ENCODE results near the gene KLHL22. TPM values are rescaled to one million over a fixed set of nuclear protein-coding genes. Genes with fewer than 3 reads are reported as not detected.
"Not testable (repeated sequence)": the region's sequence is repeated elsewhere in the genome, so short reads cannot be mapped to it uniquely, and the experiment has no call there.

KLHL22 gene, protein sequence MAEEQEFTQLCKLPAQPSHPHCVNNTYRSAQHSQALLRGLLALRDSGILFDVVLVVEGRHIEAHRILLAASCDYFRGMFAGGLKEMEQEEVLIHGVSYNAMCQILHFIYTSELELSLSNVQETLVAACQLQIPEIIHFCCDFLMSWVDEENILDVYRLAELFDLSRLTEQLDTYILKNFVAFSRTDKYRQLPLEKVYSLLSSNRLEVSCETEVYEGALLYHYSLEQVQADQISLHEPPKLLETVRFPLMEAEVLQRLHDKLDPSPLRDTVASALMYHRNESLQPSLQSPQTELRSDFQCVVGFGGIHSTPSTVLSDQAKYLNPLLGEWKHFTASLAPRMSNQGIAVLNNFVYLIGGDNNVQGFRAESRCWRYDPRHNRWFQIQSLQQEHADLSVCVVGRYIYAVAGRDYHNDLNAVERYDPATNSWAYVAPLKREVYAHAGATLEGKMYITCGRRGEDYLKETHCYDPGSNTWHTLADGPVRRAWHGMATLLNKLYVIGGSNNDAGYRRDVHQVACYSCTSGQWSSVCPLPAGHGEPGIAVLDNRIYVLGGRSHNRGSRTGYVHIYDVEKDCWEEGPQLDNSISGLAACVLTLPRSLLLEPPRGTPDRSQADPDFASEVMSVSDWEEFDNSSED
- total RNA-seq (2014; rRNA removed), result 29.4 and 31.6 TPM in 2 replicates
- 18.9 TPM for polyA plus RNA-seq (2012)

- DNase-seq (ENCODE audit: low read depth), result peak; percentile 38
Observed at GRCh38 chr22:20494978-20495860, at the start of gene KLHL22. Gene KLHL22 (minus strand): TSS chr22:20495795. CDS start chr22:20489211, 6,584 bp downstream.

DNA sequence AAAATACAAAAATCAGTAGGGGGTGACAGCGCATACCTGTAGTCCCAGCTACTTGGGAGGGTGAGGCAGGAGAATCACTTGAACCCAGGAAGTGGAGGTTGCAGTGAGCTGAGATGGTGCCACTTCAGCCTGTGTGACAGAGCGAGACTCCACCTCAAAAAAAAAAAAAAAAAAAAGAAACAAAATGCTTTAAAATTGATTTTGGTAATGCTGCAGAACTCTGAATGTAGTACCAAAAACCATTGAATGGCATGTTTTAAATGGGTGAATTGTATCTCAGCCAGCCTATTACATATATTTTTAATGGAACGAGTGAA is 49.7 kb upstream of the KLHL22 start:
- not testable (repeated sequence) for DNase-seq (ENCODE audit: low read depth)

- no peak for DNase-seq (ENCODE audit: low read depth)
Observed at GRCh38 chr22:20542736-20543135, 47.1 kb upstream of the KLHL22 start.

- no peak for DNase-seq (ENCODE audit: low read depth)
Observed at GRCh38 chr22:20542055-20542454, 46.5 kb upstream of the KLHL22 start.

- DNase-seq (ENCODE audit: low read depth), result not testable (repeated sequence)
Observed at GRCh38 chr22:20538875-20539274, 43.3 kb upstream of the KLHL22 start.

DNA sequence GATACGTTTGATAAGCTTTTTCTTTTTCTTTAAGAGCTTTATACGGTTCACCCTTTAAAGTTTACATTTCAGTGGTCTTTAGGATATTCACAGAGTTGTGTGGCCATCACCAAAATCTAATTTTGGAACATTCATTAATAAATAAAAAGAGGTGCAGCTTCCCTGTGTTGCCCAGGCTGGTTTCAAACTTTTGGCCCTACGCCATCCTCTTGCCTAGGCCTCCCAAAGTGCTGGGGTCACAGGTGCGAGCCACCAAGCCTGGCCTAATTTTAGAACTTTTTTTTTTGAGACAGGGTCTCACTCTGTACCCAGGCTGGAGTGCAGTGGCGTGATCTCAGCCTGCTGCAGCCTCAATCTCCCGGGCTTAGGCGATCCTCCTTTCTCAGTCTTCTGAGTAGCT is 42.4 kb upstream of the KLHL22 start:
- no peak for DNase-seq (ENCODE audit: low read depth)

- DNase-seq (ENCODE audit: low read depth), result no peak
Observed at GRCh38 chr22:20537325-20537756, 41.7 kb upstream of the KLHL22 start.

- DNase-seq (ENCODE audit: low read depth), result no peak
Observed at GRCh38 chr22:20536590-20537324, 41.2 kb upstream of the KLHL22 start.

DNA sequence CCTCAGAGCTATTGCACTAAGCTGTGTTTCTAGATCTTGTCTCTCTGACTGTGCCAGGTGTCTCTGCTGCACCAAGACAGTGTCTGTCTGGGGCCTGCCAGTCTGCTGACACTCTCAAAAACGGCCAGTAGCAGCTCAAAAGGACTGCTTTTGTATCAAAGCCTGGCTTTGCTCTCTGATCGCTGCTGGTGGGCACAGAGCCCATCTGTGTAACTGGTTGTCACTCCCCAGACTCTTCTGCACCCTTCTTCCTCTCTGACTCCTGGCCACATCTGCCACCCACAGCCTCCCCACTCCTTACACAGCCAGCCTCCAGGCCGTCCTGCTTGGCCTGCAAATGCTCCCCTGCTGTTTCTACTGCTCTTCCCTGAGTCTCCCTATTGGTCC is 38.3 kb upstream of the KLHL22 start:
- no peak for DNase-seq (ENCODE audit: low read depth)

DNA sequence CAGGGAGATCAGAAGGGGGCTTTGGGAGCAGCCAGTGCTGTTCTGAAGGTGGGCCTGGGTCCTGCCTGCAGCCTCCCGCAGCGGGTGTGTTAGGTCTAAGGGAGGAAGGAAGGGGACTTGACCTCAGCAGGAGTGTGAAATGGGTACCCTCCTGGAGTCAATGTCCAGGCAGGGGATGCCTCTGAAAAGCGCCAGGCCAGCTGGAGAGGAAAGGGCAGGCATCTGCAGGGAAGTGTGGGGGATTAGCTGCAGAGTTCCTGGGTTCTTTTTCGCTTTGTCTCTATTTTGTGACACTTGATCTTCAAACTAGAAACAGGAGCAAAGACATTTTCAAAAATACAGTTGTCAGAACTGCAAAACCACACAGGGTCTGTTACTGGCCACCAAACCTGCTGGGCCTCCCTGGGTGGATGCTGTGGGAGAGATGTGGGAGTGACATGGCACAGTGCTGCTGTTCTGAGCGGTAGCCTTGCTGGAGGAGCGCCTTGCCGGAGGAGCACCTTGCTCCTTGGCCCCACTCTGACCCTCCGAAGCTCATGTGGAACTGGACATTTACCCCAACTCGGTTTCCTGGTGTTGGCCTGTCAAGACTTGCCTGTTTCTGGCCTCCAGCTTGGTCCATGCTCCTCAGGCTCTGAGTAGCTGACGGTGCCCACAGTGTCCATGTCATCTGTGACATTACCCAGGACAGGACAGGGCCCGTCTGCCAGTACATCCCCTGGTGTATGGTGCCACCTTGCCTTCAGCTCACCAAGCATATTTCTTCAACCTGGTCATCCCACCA is 37.7 kb upstream of the KLHL22 start:
- DNase-seq (ENCODE audit: low read depth), result no peak

DNA sequence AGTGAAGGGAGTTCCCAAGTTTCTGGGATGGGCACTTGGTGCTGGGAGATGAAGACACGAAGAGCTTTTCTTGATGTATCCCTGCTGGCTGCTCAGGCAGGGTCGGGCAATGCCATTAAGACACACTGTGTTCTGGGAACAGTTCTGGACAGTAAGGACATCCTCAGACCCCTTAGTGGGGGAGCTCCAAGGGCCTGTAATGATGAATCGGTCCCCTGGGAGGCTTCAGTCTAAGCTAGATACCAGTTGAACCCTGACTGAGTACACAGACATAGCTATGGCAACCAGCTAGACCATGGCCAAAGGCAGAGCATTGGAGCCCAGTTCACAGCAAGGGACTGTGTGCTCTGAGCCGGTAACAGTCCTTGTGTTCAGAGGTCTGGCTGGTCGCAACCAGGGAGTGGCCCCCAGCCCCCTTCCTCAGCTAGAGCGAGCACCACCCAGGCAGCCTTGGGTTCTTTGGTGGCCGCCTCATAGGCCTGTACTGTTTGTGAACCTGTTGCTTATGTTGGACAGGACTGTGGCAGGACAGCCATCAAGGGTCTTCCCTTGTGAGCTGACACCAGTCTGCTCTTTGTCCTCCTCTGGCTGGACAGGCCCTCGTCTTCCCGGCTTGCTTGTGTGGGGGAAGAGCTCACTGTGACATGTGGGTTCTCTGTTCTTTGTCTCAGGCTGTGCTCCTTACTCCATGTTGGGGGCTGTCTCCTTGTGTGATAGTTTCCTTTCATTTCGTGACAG is 36.8 kb upstream of the KLHL22 start:
- peak; percentile 55 for DNase-seq (ENCODE audit: low read depth)

GRCh38 chr22:20531404-20532201 is 36.0 kb upstream of the KLHL22 start:
- DNase-seq (ENCODE audit: low read depth), result peak; percentile 93

DNA sequence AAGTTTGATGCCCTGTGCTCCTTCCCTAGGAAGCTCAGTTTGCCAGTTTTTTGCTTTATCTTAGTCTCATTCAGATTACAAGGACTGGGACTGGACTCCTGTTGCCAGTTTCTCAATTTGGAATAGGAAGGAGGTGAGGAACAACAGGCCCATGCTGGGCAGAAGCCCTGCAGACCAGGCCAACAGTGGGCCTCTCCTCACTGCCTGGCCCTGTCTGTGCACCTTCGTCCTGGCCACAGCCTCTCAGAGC is 35.5 kb upstream of the KLHL22 start:
- no peak for DNase-seq (ENCODE audit: low read depth)

GRCh38 chr22:20530368-20531153 is 35.0 kb upstream of the KLHL22 start:
- peak; percentile 86 for DNase-seq (ENCODE audit: low read depth)

GRCh38 chr22:20528405-20528978 is 32.9 kb upstream of the KLHL22 start:
- DNase-seq (ENCODE audit: low read depth), result no peak

GRCh38 chr22:20526628-20527355 is 31.2 kb upstream of the KLHL22 start:
- peak; percentile 88 for DNase-seq (ENCODE audit: low read depth)

- no peak for DNase-seq (ENCODE audit: low read depth)
Observed at GRCh38 chr22:20526305-20526627, 30.7 kb upstream of the KLHL22 start.

DNA sequence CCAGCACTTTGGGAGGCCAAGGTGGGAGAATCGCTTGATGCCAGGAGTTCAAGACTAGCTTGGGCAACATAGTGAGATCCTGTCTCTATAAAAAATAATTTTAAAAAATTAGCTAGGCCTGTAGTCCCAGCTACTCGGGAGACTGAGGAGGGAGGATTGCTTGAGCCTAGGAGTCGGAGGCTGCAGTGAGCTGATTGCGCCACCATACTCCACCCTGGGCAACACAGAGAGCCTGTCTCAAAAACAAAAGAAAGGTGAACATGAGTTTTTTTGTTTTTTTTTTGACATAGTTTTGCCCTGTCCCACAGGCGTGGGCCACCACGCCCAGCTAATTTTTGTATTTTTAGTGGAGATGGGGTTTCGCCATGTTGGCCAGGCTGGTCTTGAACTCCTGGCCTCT is 29.5 kb upstream of the KLHL22 start:
- no peak for DNase-seq (ENCODE audit: low read depth)

Data from LHCN-M2 (cell line).